HG03159 (cell line): Measurements from ENCODE around the gene MAPK1IP1L.
A peak's percentile ranks its signal among the peaks of the same experiment; 100 is the strongest.

ENCODE experiments used
- ATAC-seq: cut with Tn5 transposase; IDR thresholded peaks from one replicate; pipeline ENCODE4 v1.9.1; 2021; ENCODE audit warnings: mild to moderate bottlenecking, moderate library complexity; ENCODE audit not compliant: unreplicated experiment

Gene MAPK1IP1L

DNA sequence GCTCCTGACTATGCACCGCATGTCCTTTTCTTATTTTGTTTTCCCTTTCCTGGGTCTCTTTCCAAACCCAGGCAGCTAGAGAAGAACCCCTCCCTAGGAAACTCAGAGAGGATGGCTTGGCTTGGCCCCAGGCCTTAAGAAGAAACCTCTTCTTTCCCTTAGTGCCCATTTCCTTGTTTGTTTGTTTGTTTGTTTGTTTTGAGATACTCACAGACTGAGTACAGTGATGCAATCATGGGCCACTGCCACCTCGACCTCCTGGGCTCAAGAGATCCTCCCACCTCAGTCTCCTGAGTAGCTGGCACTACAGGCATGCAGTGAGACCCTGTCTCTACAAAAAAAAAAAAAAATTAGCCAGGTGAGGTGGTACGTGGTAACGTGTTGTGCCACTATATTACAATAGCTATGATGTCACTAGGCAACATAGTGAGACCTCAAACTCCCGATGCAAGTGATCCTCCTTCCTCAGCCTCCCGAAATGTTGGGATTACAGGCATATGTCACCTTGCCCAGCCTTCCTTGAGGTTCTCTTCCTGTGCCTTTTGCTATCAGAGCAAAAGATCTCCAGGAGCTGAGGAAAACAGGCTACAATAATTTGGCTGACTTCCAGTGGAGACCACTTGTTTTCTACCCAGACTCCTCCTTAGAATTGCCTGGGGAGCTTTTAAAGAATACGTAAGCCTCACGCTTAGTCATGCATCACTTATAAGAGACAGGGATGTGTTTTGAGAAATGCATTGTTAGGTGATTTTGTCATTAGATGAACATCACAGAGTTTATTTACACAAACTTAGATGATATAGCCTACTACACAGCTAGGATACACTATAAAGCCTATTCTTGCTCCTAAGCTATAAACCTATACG lies 43.1 kb downstream of the MAPK1IP1L start:
- ATAC-seq, result no peak

DNA sequence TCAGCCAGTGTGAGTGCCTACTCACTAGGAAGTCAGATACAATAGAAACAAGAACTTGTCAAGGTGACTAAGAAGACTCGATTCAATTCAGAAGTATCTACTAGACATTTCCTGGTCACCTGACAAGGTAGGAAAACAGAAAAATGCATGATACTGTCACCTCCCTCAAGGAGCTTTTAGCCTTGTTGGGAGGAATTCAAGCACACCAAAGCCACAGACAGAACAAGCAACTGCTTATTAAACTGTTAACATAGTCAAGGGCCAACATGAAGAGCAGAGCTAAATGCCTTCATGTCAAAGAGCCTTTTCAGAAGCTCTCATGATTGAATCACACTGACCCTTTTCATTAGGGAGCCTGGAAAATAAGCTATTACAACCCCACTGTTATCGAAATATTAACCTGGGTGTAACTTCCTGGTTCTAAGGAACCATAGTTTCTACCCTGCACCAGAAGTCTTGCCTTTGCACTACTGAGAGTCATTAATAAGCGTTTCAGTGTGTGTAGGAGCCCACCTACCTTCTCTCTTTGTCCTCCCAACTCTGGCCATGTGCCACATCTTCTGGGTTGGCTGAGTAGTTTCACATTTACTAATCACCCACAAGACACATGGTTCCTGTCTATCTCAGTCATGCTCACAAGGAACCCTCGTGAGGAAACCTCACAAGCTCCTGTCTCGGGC lies 46.6 kb downstream of the MAPK1IP1L start:
- peak; percentile 68 for ATAC-seq

DNA sequence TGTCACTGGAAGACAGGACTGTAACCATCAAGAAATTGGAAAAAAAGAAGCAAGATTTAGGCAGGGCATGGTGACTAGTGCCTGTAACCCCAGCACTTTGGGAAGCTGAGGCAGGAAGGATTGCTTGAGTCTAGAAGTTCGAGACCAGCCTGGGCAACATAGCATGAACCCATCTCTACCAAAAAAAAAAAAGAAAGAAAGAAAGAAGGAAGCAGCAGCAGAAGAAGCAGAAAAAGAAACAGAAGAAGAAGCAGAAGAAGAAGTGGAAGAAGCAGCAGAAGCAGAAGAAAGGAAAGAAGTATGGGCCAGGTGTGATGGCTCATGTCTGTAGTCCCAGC lies 47.1 kb downstream of the MAPK1IP1L start:
- no peak for ATAC-seq

DNA sequence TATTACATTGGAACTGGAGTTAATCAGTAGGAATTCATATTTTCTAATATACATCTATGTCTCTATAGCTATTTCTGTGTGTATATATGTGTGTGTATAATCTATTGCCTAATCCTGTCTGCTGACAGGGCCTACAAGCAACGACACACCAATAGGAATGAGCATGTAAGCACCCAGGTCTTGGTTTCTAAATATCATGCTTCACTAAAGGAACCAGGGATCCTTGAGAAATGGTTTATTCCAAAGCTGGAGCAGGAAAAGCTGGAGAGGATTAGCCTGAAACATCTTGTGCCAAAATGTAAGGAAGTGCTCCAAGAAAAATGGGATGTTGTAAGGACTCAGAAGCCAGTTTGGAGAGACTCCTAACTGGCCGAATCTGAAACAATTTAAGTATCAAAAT lies 48.3 kb downstream of the MAPK1IP1L start:
- ATAC-seq, result no peak

DNA sequence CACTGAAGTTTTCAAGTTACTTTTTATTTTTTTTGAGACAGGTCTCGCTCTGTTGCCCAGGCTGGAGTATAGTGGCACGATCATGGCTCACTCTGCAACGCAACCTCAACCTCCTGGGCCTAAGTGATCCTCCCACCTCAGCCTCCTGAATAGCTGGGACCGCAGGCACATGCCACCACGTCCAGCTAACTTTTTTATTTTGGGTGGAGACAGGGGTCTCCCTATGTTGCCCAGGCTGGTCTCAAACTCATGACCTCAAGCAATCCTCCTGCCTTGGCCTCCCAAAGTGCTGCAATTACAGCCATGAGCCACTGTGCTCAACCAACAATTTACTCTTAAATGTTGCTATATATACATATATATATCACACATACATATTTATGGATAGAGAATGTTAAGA lies 50.3 kb downstream of the MAPK1IP1L start:
- no peak for ATAC-seq

DNA sequence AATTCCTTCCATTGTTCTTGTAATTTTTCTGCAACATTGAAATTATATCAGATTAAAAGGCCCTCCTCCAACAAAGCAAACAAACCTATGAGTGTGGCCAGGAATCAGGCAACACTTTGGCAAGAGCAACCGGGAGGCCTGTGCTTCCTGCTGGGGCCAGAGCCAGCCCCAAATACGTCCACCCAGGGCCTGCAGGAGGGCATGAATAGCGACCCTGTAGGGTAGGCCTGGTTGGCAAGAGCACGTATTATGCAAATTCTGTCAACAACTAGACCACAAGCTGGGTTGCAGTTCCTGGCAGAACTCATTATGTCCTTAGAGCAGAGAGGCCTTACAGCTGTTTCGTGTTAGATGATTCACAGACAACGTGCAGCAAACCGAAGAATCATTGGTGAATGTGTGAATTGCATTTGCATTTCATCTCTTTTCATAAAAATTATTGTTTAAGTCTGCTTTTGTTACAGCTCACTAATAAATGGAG lies 50.7 kb downstream of the MAPK1IP1L start:
- peak; percentile 71 for ATAC-seq

DNA sequence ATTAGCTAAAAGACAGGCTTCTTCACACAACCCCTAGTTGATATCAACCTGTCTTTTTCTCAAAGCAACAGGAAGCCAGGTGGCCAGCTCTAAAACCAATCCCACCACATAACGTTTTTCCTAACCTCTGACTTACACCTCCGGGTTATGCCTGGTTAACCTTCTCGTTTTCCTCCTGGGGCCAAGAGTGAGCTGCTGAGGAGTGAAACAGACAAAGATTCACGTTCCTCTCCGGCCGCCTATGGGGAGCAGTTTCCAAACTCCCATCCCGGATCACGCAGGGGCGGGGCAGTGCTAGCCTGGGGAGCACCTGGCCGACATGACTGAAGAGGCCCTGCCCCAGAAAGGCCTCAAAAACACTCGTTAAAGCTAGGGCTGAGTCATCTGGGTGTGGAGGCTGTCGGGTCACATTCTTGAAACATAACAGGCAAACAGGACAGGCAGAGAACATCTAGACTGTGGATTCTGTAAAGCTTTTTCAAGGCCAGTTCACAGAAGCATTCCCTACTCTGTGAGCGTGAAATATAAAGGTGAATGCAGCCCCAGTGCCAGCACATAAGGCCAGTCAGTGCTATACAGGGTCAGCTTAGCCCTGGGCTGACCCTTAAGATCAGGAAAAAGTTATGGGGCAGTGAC lies 51.7 kb downstream of the MAPK1IP1L start:
- peak; percentile 30 for ATAC-seq

DNA sequence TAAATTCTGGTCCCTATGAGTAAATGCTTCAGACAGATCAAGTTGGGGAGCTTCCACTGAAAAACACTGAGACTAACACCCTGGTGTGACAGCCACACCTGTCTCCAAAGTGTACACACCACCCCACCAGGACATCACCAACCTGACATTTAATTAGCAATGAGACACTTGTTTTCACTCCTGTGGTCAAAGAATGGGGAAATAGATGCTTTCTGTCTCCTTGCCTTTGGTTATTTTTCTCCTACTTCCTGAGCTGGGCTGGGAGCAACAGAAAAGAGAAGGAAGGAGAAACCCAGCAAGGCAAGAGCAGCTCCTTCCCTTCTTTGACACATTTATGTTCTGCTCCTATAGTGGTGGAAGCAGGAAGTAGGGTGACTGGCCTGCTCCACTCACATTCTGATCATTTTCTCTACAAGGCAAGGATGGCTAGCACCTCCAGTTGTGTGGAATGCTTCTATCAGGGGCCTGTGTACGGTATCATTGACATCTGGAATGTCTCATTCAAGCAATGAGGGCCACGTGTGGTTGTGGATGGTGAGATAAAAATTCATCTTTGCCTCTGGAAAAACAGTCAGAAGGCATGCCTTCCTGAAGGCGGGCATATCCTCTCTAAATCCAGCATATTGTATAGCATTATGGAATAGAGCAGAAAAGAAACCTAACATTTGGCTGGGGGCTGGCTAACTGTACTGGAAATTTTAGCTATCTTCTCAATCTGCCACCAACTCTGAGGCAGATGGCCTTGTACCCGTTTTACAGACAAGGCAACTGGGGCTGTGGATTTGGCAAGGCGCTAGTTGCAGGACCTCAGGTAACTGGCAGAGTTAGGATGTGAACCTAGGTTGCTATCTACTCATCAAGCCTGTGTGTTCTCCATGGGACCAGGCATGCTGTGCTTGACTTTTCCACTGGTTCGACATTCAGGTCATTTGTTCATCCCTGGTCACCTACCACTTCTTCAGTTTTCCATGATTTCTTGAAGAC lies 52.8 kb downstream of the MAPK1IP1L start:
- ATAC-seq, result no peak

DNA sequence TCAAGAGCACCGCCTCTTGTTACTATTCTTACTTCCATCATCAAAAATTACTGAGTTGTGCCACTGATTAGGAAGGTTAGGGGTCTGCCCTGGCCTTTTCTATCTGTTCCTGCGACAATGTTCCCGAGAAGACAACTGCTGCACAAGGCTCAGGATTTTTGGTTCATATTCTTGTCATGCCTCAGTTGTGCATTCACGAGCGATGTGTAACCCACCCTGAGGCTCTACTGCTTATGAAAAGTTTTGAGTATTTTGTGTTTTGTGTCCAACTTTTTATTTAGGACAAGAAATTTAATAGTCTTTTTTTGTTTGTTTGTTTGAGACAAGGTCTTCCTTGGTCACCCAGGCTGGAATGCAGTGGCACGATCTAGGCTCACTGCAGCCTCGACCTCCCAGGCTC lies 54.5 kb downstream of the MAPK1IP1L start:
- no peak for ATAC-seq

DNA sequence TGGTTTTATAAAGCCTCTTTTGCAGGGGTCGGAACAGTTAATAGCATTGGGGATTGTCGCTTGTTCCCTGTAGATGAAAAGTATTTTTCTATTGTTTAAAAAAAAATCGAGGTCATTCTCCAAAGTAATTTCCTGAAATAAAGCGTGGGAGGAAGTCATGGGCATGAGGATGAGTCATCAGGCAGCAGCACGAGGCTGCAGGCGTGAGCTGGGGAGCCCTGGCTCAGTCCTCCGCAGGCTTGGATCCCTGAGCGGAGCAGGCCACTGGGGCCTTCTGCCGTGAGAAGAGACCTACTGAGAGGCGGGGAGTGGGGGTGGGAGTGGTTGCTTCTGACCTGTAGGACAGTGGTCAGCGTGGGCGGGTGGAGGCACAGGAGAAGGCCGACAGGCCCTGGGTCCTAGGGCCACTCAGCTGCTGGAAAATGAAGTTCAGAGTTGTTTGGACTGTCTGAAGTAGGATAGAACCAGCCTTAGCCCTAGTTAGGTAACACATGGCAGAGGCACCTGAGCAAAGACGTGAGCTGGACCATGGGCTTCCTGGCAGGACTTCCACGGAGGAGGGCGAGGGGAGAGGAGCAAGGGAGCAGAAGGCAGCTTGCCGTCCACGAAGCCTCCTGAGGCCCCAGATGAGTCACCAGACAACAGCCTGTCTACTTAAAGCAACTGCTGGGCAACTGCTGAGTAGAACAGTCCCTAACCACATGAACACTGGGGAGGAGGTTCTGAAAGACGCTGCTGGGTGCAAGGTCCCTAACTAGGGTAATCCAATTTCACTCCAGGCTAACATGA lies 56.5 kb downstream of the MAPK1IP1L start:
- no peak for ATAC-seq

DNA sequence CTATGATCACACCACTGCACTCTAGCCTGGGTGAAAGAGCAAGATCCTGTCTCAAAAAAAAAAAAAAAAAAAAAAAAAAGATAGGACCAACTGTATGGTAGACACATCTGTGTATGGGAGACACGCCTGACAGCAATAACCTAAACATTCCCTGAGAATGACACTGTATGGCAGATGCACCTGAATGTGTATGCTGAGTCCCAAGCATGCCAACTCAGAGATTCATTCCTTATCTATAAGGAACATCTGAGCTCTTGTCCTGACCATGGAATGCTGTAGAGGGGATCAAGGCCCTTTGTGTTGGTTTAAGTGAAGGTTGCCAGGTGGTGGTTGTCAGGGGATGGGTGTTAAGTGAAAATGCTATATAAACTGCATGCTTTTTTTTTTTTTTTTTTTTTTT lies 58.4 kb downstream of the MAPK1IP1L start:
- ATAC-seq, result no peak

DNA sequence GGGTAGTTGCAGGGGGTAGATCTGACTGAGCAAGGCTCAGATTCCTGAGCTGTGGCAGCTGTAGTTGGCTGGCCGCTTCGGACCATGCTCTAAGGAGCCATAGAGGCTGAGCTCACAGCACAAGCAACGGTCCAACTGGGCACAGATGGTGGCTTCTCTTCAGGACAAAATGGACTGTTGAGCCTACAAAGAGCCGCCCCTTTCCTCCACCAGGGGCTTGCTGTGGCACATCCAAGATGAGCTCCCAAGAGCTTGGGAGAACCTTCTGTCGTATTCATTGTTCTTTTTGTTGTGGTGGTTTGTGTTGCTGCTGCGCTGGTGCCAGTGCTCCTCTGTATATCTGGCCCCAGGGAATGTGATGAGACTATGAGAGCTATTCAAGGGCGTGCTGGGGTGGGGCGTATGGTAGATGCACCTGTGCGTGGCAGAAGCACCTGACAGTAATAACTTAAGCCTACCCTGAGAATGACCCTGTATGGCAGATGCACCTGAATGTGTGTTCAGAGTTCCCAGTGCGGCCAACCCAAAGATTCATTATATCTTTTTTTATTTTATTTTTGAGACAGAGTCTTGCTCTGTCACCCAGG lies 59.8 kb downstream of the MAPK1IP1L start:
- no peak for ATAC-seq

DNA sequence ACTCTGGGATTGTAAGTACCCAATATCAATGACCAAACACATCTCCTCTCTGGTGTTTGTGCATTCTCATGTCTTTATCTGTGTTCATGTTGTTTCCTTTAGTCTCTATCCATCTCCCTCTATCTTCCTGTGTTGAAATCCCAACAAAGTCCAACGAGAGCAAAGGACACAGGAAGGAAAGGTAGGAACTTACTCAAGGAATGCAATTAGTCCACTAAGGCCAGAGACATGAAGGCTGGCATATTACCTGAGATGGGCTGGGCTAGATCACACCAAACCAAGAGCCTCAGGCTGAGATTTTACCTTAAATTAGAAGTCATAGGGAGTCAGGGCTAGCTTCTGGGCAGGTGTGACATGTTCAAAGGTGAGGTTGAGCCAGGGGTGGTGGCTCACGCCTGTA lies 63.3 kb downstream of the MAPK1IP1L start:
- ATAC-seq, result no peak

DNA sequence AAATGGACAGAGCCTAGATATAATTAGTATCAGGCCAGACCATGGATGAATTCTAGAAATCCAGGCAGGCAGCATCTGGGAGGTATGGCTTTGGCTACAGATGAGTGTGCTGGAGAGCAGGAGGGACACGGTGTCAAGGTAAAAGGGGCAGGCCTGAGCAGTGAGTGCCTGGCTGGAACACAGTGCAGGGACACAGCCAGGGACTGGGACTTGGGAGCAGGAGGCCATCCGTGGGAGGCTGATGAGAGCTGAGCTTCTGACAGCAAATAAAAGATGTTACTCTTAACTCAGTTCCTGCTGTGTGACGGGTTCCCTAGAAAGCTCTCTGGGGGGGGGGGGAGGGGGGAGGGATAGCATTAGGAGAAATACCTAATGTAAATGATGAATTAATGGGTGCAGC lies 64.0 kb downstream of the MAPK1IP1L start:
- no peak for ATAC-seq

DNA sequence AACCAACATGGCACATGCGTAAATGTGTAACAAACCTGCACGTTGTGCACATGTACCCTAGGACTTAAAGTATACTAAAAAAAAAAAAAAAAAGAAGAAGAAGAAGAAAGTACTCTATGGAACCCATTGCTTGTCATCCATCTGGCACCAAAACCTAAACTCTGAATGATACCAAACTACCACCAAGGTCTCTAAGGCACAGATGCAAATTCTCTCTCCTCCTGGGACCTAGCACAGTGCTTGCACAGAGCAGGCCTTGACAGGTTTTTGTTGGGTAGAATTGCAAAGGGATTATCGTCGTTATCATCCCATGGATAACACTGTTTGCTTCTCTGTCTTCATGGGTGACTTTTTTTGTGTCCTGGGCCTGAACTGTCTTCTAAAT lies 64.4 kb downstream of the MAPK1IP1L start:
- ATAC-seq, result no peak

DNA sequence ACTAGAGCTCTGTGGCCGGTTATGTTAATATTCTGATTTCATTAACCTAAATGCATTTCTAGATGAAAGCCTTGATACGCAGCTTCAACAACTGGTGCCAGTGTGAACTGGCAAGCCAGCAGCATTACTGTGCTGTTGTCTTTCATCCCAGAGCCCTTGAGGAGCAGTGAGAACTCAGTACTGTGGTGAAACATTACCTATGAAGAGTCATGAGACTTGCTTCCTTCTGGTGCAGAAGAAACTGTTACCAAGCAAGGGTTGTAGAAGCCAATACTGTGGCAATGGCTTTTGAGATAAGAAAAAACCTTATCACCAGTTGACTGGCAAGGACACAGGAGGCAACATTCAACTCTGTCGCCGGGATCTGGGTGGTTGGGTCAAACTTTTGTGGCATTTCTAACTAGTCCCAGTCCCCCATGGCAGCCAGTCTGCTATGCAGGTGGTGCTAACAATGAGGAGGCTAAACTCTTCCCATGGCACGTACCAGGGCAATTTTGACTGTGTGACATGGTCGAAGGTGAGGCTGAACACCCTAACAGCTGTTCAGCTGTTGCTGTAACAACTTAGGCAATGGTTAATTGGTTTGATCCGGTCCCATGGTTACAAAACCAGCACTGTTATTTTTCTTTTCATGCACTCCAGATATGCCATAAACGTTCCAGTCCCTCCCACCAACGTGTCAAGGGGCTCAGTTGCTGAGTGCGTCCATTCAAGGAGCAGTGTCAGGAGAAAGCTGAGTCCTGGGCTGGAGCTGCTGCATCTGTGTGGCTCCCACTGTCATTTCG lies 65.0 kb downstream of the MAPK1IP1L start:
- no peak for ATAC-seq

DNA sequence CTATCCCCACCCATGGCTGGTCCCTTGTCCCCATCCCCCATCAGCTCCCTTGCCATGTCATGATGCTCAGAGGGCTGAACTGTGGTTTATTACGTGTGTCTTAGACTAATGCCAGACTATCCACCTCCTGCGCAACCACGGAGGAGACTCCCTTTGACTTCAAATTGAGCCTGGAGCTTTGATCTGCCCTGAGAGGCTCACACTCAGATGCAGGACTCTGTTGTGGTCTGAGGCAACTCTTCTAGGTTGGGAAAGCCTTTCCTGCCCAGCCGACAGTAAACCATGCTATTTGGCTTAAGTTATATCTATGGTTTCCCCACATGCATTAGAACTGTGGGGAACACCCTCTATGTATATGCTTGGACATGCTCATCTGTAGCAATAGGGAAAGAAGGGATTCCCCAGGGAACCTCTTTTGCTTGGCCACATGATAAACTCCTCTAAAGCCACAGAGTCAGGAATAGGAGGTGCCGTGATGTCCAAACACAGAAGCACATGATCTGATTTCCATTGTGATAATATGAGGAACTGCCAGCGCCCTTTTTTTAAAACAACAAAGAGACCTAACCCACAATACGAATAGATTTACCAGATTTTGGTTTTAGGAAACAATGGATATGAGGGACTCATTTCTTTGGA lies 66.5 kb downstream of the MAPK1IP1L start:
- ATAC-seq, result no peak

DNA sequence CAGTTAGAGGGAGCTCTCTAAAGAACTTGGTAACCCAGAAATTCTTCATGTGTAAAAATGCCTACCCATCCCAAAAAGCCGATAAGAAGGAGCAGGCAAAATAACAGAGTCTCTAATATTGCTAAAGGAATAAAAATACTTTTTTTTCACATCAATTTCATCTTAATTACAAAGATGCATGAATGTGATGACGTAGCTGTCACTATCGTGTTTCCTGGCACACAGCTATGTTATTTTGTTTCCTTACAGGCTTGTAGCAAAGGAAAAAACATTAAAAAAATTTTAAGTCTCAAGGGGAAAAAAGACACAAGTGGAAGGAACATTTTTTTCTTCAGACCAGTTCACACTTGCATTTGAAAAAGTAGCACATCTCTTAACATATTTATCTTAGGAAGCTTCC lies 67.3 kb downstream of the MAPK1IP1L start:
- no peak for ATAC-seq
